A673 (cell line): ENCODE data around the gene RIMKLB. TPM values are rescaled to one million over a fixed set of nuclear protein-coding genes. Genes with fewer than 3 reads are reported as not detected.

Source experiments
- BruUV-seq: library from RNA; stranded (reverse); fragments of 400-500 nt; replicated peaks from 2 replicates; lab custom pipeline; 2021; lab: Mats Ljungman, UMichigan
- CTCF ChIA-PET: fragments of 300-600 bp; sonication (Branson Sonifier 250); formaldehyde crosslinking; loops from one replicate; lab custom pipeline; 2022; ENCODE audit warnings: antibody characterized with exemption; lab: Charles Lee
- POLR2A ChIA-PET: fragments of 300-600 bp; sonication (Branson Sonifier 250); formaldehyde crosslinking; loops from one replicate; lab custom pipeline; 2022; ENCODE audit warnings: antibody characterized with exemption; ENCODE audit not compliant: low non-redundant PET; lab: Charles Lee
- DNase-seq: peaks from one replicate; pipeline ENCODE4 v3.0.0-alpha.2; 2015; ENCODE audit warnings: low spot score
- H3K27ac ChIP-seq: fragments of 200-600 bp; sonication (generic); 2 replicates; pipeline ENCODE4 v1.5.1; 2016; ENCODE audit warnings: mixed run types, low read depth, mild to moderate bottlenecking, mixed read lengths, antibody characterized with exemption, low read length; ENCODE audit not compliant: poor library complexity, severe bottlenecking
- H3K27me3 ChIP-seq: fragments of 200-600 bp; sonication (generic); replicated peaks from 2 replicates; pipeline ENCODE4 v1.6.1; 2017; ENCODE audit warnings: mixed run types, low read depth, mild to moderate bottlenecking, mixed read lengths, antibody characterized with exemption, low read length; ENCODE audit not compliant: insufficient read depth, poor library complexity
- H3K36me3 ChIP-seq: fragments of 200-600 bp; sonication (generic); 2 replicates; pipeline ENCODE4 v1.6.1; 2016; ENCODE audit warnings: mixed run types, mild to moderate bottlenecking, mixed read lengths, antibody characterized with exemption, low read length; ENCODE audit not compliant: insufficient read depth, poor library complexity, severe bottlenecking
- H3K4me1 ChIP-seq: fragments of 200-600 bp; sonication (generic); 2 replicates; pipeline ENCODE4 v1.6.1; 2017; ENCODE audit warnings: mixed run types, mild to moderate bottlenecking, mixed read lengths, antibody characterized with exemption, low read length; ENCODE audit not compliant: insufficient read depth, poor library complexity, severe bottlenecking
- H3K4me3 ChIP-seq: fragments of 200-600 bp; sonication (generic); 2 replicates; pipeline ENCODE4 v1.5.1; 2016; ENCODE audit warnings: low read depth, mixed run types, mild to moderate bottlenecking, mixed read lengths, low read length; ENCODE audit not compliant: poor library complexity, severe bottlenecking
- H3K9me3 ChIP-seq: fragments of 200-600 bp; sonication (generic); 2 replicates; pipeline ENCODE4 v1.6.1; 2016; ENCODE audit warnings: mixed run types, low read depth, mild to moderate bottlenecking, mixed read lengths, antibody characterized with exemption, low read length; ENCODE audit not compliant: poor library complexity, severe bottlenecking
- CTCF ChIP-seq: fragments of 300-800, 200-600 bp; sonication (generic); conservative IDR thresholded peaks from 2 replicates; pipeline ENCODE4 v1.5.1; 2017; ENCODE audit warnings: low read depth, mild to moderate bottlenecking, antibody characterized with exemption, low read length, moderate library complexity, mixed read lengths
- EZH2 ChIP-seq: fragments of 200-600 bp; sonication (generic); IDR thresholded peaks from 2 replicates; pipeline ENCODE4 v1.6.1; 2017; ENCODE audit warnings: borderline replicate concordance, low read depth, mild to moderate bottlenecking, mixed read lengths, antibody characterized with exemption, low read length; ENCODE audit not compliant: poor library complexity, severe bottlenecking
- intact Hi-C: fragments of 100-400 bp; cut with micrococcal nuclease; formaldehyde crosslinking; loops from one replicate; pipeline ENCODE4 v1.10.0; 2022; ENCODE audit not compliant: unreplicated experiment
- total RNA-seq: library from RNA; stranded (reverse); gene quantifications from 2 replicates; pipeline ENCODE4 v1.2.3, GENCODE V29; 2021

RIMKLB gene
- total RNA-seq, 1 experiment from 2014 or later: 21.9 TPM

- POLR2A ChIA-PET: no interaction called here
- no TSS peak for BruUV-seq
Observed at GRCh38 chr12:8667270-8667669, 30.5 kb upstream of the RIMKLB start.

GRCh38 chr12:8668441-8668840 is 29.4 kb upstream of the RIMKLB start:
- Histone ChIP-seq H3K27ac (no peak overlapping the region), H3K36me3 (no peaks in the 10 kb centered on the region), H3K9me3 (no peaks in the 10 kb centered on the region), H3K27me3 (no peaks in the 10 kb centered on the region), H3K4me3 (no peak overlapping the region), H3K4me1 (no peaks in the 10 kb centered on the region)
- CTCF ChIA-PET: interaction anchor here (0.6 to 0.7 kb wide), 2 partner anchors 14 to 192 kb away, joined by 3 read pairs; no protein-coding TSS in a partner anchor
- BruUV-seq: no TSS peak
- TF ChIP-seq CTCF (no peak), EZH2 (no peak)
- POLR2A ChIA-PET: no interaction called here
- intact Hi-C loops: no loop called here
- DNase-seq: no peak

More at GRCh38 chr12:8667270-8667669, 30.5 kb upstream of the RIMKLB start:
- Histone ChIP-seq H3K36me3 (no peaks in the 10 kb centered on the region), H3K4me3 (no peak overlapping the region), H3K4me1 (no peaks in the 10 kb centered on the region), H3K27ac (no peak overlapping the region), H3K9me3 (no peaks in the 10 kb centered on the region), H3K27me3 (peaks cover 4% of the 10 kb centered on the region)
- no peak for DNase-seq
- CTCF ChIA-PET: no interaction called here
- TF ChIP-seq CTCF: no peak
- intact Hi-C loops: no loop called here

DNA sequence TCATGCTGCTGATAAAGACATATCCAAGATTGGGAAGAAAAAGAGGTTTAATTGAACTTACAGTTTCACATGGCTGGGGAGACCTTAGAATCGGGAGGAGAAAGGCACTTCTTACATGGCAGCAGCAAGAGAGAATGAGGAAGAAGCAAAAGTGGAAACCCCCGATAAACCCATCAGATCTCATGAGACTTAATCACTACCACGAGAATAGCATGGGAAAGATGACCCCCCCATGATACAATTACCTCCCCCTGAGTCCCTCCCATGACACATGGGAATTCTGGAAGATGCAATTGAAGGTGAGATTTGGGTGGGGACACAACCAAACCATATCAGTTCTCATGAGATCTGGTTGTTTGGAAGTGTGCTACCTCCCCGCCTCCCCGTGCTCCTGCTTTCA is 25.4 kb upstream of the RIMKLB start:
- DNase-seq: no peak
- no TSS peak for BruUV-seq
- no peaks in the 10 kb centered on the region for H3K9me3 ChIP-seq
- H3K27ac ChIP-seq: no peak overlapping the region
- no peaks in the 10 kb centered on the region for H3K36me3 ChIP-seq
- no peak overlapping the region for H3K4me3 ChIP-seq
- intact Hi-C loops: no loop called here
- H3K4me1 ChIP-seq: peaks cover 14% of the 10 kb centered on the region
- CTCF ChIA-PET: no interaction called here
- POLR2A ChIA-PET: no interaction called here
- TF ChIP-seq CTCF: no peak
- TF ChIP-seq EZH2: no peak
- no peaks in the 10 kb centered on the region for H3K27me3 ChIP-seq
